LoVo (cell line): ENCODE measurements around the gene AKNA.
"Not testable (repeated sequence)": the region's sequence is repeated elsewhere in the genome, so short reads cannot be mapped to it uniquely, and the experiment has no call there.

Experiments used
- DNase-seq: peaks from one replicate; pipeline ENCODE4 v3.0.0-alpha.2; 2016; ENCODE audit warnings: low spot score

AKNA gene

GRCh38 chr9:114322160-114322818, 65.5 kb downstream of the AKNA start:
- not testable (repeated sequence) for DNase-seq

GRCh38 chr9:114321759-114322158, 66.0 kb downstream of the AKNA start:
- DNase-seq, result no peak

GRCh38 chr9:114320710-114321109, 67.1 kb downstream of the AKNA start:
- not testable (repeated sequence) for DNase-seq

GRCh38 chr9:114319147-114319546, 68.6 kb downstream of the AKNA start:
- DNase-seq, result no peak

GRCh38 chr9:114318416-114318815, 69.4 kb downstream of the AKNA start:
- DNase-seq, result no peak

- no peak for DNase-seq
Observed at GRCh38 chr9:114317665-114318357, 70.0 kb downstream of the AKNA start.

GRCh38 chr9:114316605-114317230, 71.1 kb downstream of the AKNA start:
- no peak for DNase-seq

GRCh38 chr9:114315723-114316363, 71.9 kb downstream of the AKNA start:
- no peak for DNase-seq

- no peak for DNase-seq
Observed at GRCh38 chr9:114314881-114315722, 72.7 kb downstream of the AKNA start.

GRCh38 chr9:114314256-114314867, 73.4 kb downstream of the AKNA start:
- no peak for DNase-seq

GRCh38 chr9:114313186-114313585, 74.6 kb downstream of the AKNA start:
- no peak for DNase-seq

- no peak for DNase-seq
Observed at GRCh38 chr9:114312513-114312875, 75.3 kb downstream of the AKNA start.

- DNase-seq, result no peak
Observed at GRCh38 chr9:114311571-114312512, 75.9 kb downstream of the AKNA start.

GRCh38 chr9:114310471-114311450, 77.0 kb downstream of the AKNA start:
- DNase-seq, result no peak

GRCh38 chr9:114309096-114309495, 78.7 kb downstream of the AKNA start:
- DNase-seq, result no peak

- no peak for DNase-seq
Observed at GRCh38 chr9:114308361-114308950, 79.3 kb downstream of the AKNA start.

GRCh38 chr9:114307899-114308267, 79.9 kb downstream of the AKNA start:
- no peak for DNase-seq

GRCh38 chr9:114304416-114305188, 83.2 kb downstream of the AKNA start:
- DNase-seq, result no peak
